ENCODE results near the gene MAG.
"Not testable (repeated sequence)": the region's sequence is repeated elsewhere in the genome, so short reads cannot be mapped to it uniquely, and the experiment has no call there.

MAG gene

GRCh38 chr19:35284153-35285094 lies 7.5 kb upstream of the MAG start:
- no peak for TF ChIP-seq POLR2A (IDR thresholded peaks at IDR 0.05; ENCODE audit: low read depth, low read length)
- DNase-seq (ENCODE audit: insufficient read length, low spot score) (no peak), FAIRE-seq (no peak)

DNA sequence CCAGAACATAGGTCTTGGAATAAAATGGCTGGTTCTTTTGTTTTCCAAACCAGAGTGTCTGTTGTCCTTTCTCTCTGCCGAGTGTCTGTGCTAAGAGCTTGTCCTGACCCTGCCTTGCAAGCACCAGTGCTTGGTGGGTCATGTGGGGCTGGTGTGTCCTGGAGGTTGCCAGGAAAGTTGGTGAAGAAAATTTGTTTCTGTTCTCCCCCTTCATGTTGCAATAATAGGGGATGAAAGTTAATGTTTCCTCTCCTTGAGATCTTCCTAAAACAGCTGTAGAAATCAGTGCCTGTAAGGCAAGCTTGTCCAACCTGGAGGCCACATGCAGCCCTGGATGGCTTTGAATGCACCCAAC lies 6.9 kb upstream of the MAG start:
- TF ChIP-seq POLR2A (IDR thresholded peaks at IDR 0.05; ENCODE audit: low read depth, low read length), result no peak
- no peak for DNase-seq (ENCODE audit: insufficient read length, low spot score)
- FAIRE-seq, result no peak

DNA sequence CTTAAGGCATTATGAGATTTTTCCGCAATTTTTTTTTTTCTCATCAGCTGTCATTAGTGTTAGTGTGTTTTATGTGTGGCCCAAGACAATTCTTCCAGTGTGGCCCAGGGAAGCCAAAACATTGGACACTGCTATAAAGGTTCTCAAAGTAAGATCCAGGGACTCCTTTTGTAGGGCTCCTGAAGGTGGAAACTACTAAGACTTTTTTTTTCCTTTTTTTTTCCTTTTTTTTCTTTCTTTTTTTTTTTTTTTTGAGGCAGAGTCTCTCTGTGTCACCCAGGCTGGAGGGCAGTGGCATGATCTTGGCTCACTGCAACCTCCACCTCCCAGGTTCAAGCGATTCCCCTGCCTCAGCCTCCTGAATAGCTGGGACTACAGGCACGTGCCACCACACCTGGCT lies 6.5 kb upstream of the MAG start:
- DNase-seq (ENCODE audit: insufficient read length, low spot score); FAIRE-seq: not testable (repeated sequence)

DNA sequence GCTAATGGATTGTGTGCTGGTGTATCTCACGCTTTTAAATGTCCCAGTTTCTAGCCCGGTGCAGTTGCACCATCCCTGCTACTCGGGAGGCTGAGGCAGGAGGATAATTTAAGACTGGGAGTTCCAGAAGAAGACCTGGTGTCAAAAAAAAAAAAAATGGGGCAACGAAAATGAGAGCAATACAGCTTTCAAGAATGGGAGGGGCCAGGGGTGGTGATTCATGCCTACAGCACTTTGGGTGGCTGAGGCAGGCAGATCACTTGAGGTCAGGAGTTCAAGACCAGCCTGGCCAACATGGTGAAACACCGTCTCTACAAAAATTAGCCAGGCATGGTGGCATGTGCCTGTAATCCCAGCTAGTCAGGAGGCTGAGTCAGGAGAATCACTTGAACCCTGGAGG lies 5.9 kb upstream of the MAG start:
- DNase-seq (ENCODE audit: insufficient read length, low spot score); FAIRE-seq: not testable (repeated sequence)

DNA sequence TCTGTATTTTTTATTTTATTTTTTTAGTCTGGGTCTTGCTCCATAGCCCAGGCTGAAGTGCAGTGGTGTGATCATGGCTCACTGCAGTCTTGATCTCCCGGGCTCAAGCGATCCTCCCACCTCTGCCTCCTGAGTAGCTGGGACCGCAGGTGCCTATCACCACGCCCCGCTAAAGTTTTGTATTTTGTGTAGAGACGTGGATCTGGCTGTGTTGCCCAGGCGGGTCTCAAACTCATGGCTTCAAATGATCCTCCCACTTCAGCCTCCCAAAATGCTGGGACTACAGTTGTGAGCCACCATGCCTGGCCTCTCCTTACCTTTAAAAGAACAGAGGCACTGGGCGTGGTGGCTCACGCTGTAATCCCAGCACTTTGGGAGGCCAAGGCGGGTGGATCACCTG lies 4.2 kb upstream of the MAG start:
- no peak for DNase-seq (ENCODE audit: insufficient read length, low spot score)
- no peak for FAIRE-seq
- TF ChIP-seq POLR2A (IDR thresholded peaks at IDR 0.05; ENCODE audit: low read depth, low read length), result no peak

DNA sequence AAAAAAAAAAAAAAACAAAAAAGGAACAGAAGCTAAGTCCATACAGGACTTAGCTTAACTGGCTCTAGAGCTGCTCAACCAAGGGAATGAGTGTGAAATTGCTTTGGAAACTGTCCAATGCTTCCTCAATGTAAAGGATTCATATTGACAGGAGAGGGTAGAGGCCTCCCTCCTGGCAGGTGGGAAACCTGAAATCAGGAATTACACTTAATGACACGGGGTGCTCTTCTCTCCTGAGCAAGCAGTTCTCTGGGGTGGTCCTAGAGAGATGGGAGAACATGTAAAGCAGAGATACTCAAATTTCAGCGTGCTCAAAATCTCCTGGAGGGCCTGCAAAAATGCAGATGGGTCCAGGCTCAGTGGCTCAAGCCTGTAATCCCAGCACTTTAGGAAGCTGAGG lies 3.6 kb upstream of the MAG start:
- TF ChIP-seq POLR2A (IDR thresholded peaks at IDR 0.05; ENCODE audit: low read depth, low read length), result no peak
- DNase-seq (ENCODE audit: insufficient read length, low spot score), result no peak
- FAIRE-seq, result no peak

DNA sequence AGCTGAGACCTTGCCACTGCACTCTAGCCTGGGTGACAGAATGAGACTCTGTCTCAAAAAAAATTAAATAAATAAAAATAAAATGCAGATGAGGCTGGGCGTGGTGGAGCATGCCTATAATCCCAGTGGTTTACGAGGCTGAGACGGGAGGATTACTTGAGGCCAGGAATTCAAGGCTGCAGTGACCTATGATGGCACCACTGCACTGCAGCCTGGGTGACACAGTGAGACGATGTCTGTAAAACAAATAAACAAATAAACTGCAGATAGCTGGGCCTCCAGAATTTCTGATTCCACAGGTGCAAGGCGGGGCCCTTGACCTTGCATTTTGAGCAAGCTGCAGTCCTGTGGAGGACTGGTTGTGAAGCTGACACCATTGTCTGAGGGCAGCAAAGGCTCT lies 3.1 kb upstream of the MAG start:
- FAIRE-seq, result no peak
- no peak for TF ChIP-seq POLR2A (IDR thresholded peaks at IDR 0.05; ENCODE audit: low read depth, low read length)
- DNase-seq (ENCODE audit: insufficient read length, low spot score), result no peak

- no peak for TF ChIP-seq POLR2A (IDR thresholded peaks at IDR 0.05; ENCODE audit: low read depth, low read length)
- DNase-seq (ENCODE audit: insufficient read length, low spot score), result no peak
- no peak for FAIRE-seq
Measured at GRCh38 chr19:35290381-35291127, 1.4 kb upstream of the MAG start.

- DNase-seq (ENCODE audit: insufficient read length, low spot score), result no peak
- no peak for FAIRE-seq
- TF ChIP-seq POLR2A (IDR thresholded peaks at IDR 0.05; ENCODE audit: low read depth, low read length), result no peak
Measured at GRCh38 chr19:35291259-35291658, 702 bp upstream of the MAG start.

DNA sequence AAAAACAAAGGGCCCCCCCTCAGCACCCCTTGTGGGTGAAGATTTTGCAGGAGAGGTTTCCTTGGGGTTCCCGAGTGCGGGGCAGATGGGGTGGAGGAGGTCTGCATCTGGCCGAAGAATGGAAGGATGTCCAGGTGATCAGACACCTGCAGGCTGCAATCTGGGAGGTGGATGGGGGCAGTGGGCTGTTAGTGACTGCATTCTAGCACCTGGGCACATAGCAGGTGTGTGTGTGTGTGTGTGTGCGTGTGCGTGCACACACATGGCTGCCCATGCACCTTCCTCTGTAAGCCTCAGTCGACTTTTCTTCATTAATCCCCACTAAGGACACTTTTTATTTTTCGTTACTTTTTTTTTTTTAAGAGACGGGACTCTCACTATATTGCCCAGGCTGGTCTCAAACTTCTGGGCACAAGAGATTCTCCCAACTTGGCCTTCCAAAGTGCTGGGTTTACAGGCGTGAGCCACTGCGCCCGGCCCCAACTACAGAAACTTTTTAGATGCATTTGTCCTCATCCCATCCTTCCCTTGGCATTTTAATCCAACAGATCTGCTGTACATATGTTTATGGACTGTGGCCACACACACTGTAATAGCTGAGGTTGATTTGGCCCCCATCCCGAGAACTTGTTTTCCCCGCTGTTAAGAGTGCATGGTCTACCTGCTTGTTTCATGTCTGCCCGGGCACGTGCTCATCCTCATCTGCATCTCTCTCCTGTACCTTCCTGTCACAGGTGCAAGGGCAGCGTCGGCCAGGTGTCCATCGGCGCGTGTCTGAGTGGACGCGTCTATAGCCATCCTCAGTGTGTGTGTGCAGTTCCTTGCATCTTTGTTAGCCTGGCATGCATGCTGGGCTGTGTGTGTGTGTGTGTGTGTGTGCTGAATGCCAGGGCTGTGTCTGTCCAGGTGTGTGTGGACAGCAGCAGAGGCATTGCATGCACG lies 731 bp downstream of the MAG start:
- no peak for TF ChIP-seq POLR2A (IDR thresholded peaks at IDR 0.05; ENCODE audit: low read depth, low read length)
- DNase-seq (ENCODE audit: insufficient read length, low spot score) (no peak), FAIRE-seq (no peak)

DNA sequence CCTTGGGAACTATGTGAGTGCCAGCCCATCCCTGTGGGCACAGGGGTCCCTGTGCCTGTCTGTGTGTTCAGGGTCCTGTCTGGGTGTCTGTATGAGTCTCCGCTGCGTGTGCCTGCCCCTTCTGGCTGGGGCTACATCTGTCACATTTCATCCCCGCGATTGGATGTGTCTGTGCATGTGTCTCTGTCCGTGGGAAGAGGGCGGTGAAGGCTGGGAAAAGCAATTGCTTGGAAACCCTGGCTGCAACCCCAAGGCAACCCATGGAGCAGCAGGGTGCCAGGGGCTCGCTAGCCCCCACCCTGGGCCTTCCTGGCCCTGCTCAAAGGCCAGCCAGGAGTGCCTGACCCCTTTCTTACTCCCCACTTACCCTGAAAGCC lies 1.4 kb downstream of the MAG start:
- no peak for FAIRE-seq
- no peak for TF ChIP-seq POLR2A (IDR thresholded peaks at IDR 0.05; ENCODE audit: low read depth, low read length)

GRCh38 chr19:35293808-35294207 lies 1.8 kb downstream of the MAG start:
- no peak for TF ChIP-seq POLR2A (IDR thresholded peaks at IDR 0.05; ENCODE audit: low read depth, low read length)
- no peak for DNase-seq (ENCODE audit: insufficient read length, low spot score)
- FAIRE-seq, result no peak

More for the DNA sequence above, 1.4 kb downstream of the MAG start:
- no peak for DNase-seq (ENCODE audit: insufficient read length, low spot score)

GRCh38 chr19:35294328-35294727 lies 2.4 kb downstream of the MAG start:
- DNase-seq (ENCODE audit: insufficient read length, low spot score) (no peak), FAIRE-seq (no peak)
- no peak for TF ChIP-seq POLR2A (IDR thresholded peaks at IDR 0.05; ENCODE audit: low read depth, low read length)
